HEK293 (cell line): ENCODE measurements around the gene SEC24C.

Source experiments
- CTCF ChIP-seq: fragments of 450-650 bp; formaldehyde crosslinking; IDR thresholded peaks from 2 replicates; pipeline ENCODE4 v1.5.1; 2016; ENCODE audit warnings: missing biosample characterization, missing genetic modification characterization
- GLI2 ChIP-seq: fragments of 450-650 bp; formaldehyde crosslinking; IDR thresholded peaks from 2 replicates; pipeline ENCODE4; 2017; ENCODE audit warnings: missing biosample characterization, missing genetic modification characterization, low read depth, borderline replicate concordance
- ZNF626 ChIP-seq: fragments of 450-650 bp; sonication (Bioruptor Pico); formaldehyde crosslinking; IDR thresholded peaks from 2 replicates; pipeline ENCODE4 v1.5.1; 2018; ENCODE audit warnings: missing biosample characterization, missing genetic modification characterization, inconsistent platforms

- TF ChIP-seq CTCF (tag by site-specific recombination) (no peak), ZNF626 (no peak), GLI2 (no peak)
Measured at GRCh38 chr10:73809061-73809818, 65.1 kb downstream of the SEC24C start.
